ENCODE results near the gene DSTYK.

DNA sequence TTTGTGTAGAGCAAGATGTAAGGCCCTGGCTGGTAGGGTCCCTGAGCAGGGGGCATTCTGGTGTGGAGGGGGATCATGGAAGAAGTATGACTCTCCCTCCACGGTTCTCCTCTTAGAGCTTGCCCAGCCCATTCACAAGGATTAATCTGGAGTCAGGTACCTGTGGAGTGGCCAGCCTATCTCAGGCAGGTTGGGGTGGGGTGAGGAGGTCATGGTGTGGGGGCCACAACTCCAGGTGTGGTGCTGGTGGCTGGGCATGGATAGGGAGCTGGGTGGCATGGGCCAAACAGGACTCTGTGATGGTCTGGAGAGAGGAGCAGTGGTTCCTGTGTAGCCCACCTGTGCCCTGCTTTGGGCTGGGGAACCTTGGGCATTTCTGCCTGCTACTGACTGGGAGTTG, 48.5 kb upstream of the DSTYK start:
- no peak for TF ChIP-seq POLR2A (IDR thresholded peaks at IDR 0.05)
- TF ChIP-seq, protein P1, sequence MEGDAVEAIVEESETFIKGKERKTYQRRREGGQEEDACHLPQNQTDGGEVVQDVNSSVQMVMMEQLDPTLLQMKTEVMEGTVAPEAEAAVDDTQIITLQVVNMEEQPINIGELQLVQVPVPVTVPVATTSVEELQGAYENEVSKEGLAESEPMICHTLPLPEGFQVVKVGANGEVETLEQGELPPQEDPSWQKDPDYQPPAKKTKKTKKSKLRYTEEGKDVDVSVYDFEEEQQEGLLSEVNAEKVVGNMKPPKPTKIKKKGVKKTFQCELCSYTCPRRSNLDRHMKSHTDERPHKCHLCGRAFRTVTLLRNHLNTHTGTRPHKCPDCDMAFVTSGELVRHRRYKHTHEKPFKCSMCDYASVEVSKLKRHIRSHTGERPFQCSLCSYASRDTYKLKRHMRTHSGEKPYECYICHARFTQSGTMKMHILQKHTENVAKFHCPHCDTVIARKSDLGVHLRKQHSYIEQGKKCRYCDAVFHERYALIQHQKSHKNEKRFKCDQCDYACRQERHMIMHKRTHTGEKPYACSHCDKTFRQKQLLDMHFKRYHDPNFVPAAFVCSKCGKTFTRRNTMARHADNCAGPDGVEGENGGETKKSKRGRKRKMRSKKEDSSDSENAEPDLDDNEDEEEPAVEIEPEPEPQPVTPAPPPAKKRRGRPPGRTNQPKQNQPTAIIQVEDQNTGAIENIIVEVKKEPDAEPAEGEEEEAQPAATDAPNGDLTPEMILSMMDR (IDR thresholded peaks at IDR 0.05) = no peak
